Immature natural killer cell (primary cell): ENCODE data around the gene NTM. TPM values are rescaled to one million over a fixed set of nuclear protein-coding genes. Genes with fewer than 3 reads are reported as not detected.

ENCODE experiments used
- DNase-seq, 3 donors: peaks; one replicate each; pipeline ENCODE4 v3.0.0; 2022; ENCODE audit warnings: mixed read lengths in 1 of 3
- H3K27ac Mint-ChIP-seq, 6 donors: one replicate each; pipeline ENCODE4 v1.8.0; 2020; ENCODE audit warnings: mixed read lengths in 6 of 6, mild to moderate bottlenecking in 5 of 6, inconsistent platforms in 4 of 6, moderate library complexity in 3 of 6
- H3K27me3 Mint-ChIP-seq, 3 donors: one replicate each; pipeline ENCODE4 v1.8.0; 2020 to 2021; ENCODE audit warnings: low read depth in 3 of 3, mild to moderate bottlenecking in 3 of 3, mixed read lengths in 3 of 3, moderate library complexity in 3 of 3, inconsistent platforms in 1 of 3
- H3K36me3 Mint-ChIP-seq, 3 donors: one replicate each; pipeline ENCODE4 v1.8.0; 2020; ENCODE audit warnings: mixed read lengths in 3 of 3, inconsistent platforms in 2 of 3, mild to moderate bottlenecking in 2 of 3
- H3K4me1 Mint-ChIP-seq, 2 donors: one replicate each; pipeline ENCODE4 v1.8.0; 2020; ENCODE audit warnings: inconsistent platforms in 2 of 2, mild to moderate bottlenecking in 2 of 2, mixed read lengths in 2 of 2, moderate library complexity in 1 of 2
- H3K4me3 Mint-ChIP-seq, 5 donors: one replicate each; pipeline ENCODE4 v1.8.0; 2020; ENCODE audit warnings: mild to moderate bottlenecking in 5 of 5, mixed read lengths in 5 of 5, inconsistent platforms in 3 of 5, moderate library complexity in 3 of 5
- H3K9me3 Mint-ChIP-seq, 6 donors: one replicate each; pipeline ENCODE4 v1.8.0; 2020; ENCODE audit warnings: mild to moderate bottlenecking in 6 of 6, mixed read lengths in 6 of 6, inconsistent platforms in 4 of 6, moderate library complexity in 3 of 6
- polyA plus RNA-seq, 3 donors: library from polyadenylated mRNA; unstranded; fragments of 300-500 nt; fragmentation: Illumina TruSeq; gene quantifications; one replicate each; pipeline ENCODE4 v1.2.3, GENCODE V29; 2021

NTM gene
- polyA plus RNA-seq, 3 donors from 2014 or later, result not detected

DNA sequence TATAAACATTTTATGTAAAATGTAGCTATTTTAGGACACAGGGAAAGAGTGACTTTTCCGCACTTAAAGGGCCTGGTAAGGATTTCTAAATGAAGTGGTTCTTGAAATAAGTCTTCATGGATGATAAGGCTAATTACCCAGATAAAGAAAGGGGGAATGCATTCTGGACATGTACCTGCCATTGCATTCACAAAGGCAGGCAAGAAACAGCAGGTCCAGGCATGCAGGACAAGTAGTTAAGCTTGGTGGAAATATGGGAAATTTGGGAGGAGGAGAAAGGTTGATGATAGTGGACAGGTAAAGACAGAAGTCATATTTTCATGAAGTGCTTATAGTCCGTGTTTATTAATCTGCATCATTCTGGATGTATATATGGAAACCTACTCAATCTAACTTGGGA lies 621.2 kb downstream of the NTM start:
- Mint-ChIP-seq H3K27ac (no peak overlapping the region), H3K27me3 (peaks cover 0 to 2% (median 0%) of the 10 kb centered on the region in 3 donors), H3K36me3 (peaks cover 0 to 3% (median 0%) of the 10 kb centered on the region in 3 donors), H3K4me3 (no peak overlapping the region), H3K9me3 (peaks cover under 1 to 21% (median 6%) of the 10 kb centered on the region in 6 donors), H3K4me1 (no peaks in the 10 kb centered on the region)
- DNase-seq, result no peak

DNA sequence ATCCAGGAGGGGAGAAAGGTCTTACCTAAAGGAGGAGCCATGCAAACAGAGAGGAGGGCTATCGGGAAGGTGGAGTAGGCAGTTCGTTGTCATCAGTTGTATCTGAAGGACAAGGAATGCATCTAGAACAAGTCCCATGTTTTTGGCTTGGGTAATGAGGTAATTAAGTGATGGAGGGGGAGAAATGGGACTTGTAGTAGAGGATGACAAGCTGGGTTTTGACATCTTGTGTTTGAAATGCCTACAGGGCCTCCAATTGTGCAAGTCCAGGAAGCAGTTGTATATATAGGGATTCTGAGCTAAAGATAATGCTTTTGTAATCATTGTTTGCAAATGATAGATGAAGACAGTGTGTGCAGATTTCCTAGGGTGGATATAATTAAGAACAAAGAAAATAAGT lies 622.8 kb downstream of the NTM start:
- Mint-ChIP-seq H3K27me3 (peaks cover 0 to 2% (median 0%) of the 10 kb centered on the region in 3 donors), H3K9me3 (peaks cover 4 to 26% (median 9%) of the 10 kb centered on the region in 6 donors), H3K4me1 (no peaks in the 10 kb centered on the region), H3K27ac (no peak overlapping the region), H3K4me3 (no peak overlapping the region), H3K36me3 (peaks cover 0 to 3% (median 0%) of the 10 kb centered on the region in 3 donors)
- no peak for DNase-seq

DNA sequence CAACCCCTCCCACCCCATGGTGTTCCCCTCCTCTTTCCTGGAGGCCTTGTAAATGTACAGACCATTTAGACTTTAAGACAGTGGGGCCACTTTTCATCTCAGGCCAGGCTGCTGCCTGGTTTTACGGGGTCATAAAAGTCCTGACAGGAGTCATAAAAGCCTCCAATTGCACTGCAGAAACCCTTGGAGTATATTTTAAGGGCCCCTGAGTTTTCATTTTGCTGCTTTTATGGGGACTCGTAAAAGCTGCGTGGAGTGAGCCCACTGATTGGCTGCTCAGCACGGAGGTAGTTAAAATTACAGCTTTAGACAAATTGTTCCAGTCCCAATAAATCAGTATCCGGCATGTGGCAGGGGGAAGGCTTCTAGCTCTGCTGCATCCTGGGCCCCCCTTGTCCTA lies 627.6 kb downstream of the NTM start:
- H3K4me3 Mint-ChIP-seq, result no peak overlapping the region
- no peaks in the 10 kb centered on the region for H3K4me1 Mint-ChIP-seq
- peaks cover 0 to 3% (median 0%) of the 10 kb centered on the region in 3 donors for H3K36me3 Mint-ChIP-seq
- no peaks in the 10 kb centered on the region for H3K27me3 Mint-ChIP-seq
- H3K27ac Mint-ChIP-seq, result no peak overlapping the region
- no peak for DNase-seq
- peaks cover 4 to 13% (median 9%) of the 10 kb centered on the region in 6 donors for H3K9me3 Mint-ChIP-seq

DNA sequence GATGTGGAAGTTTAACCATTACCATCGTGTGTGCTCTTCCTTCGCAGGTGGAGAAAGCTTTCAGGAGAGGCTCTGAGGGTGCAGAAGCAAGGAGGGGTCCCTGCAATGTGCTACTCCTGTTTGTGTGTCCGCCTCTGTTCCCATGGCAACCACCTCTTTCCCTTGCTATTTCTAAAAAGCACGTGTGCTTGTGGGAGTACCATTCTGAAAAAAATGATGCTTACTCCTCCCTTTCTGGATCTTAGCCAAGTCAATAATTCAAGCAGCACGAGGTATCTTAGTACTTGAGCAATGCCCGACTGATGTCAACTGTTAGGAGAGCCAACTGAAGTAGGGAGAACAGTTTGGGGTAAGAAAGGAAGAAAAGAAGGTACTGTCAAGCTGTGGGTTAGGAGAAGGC lies 628.7 kb downstream of the NTM start:
- H3K9me3 Mint-ChIP-seq, result peaks cover 6 to 13% (median 9%) of the 10 kb centered on the region in 6 donors
- H3K27ac Mint-ChIP-seq, result no peak overlapping the region
- DNase-seq, result no peak
- H3K36me3 Mint-ChIP-seq, result peaks cover 0 to 3% (median 0%) of the 10 kb centered on the region in 3 donors
- H3K4me1 Mint-ChIP-seq, result no peaks in the 10 kb centered on the region
- no peak overlapping the region for H3K4me3 Mint-ChIP-seq
- H3K27me3 Mint-ChIP-seq, result no peaks in the 10 kb centered on the region

DNA sequence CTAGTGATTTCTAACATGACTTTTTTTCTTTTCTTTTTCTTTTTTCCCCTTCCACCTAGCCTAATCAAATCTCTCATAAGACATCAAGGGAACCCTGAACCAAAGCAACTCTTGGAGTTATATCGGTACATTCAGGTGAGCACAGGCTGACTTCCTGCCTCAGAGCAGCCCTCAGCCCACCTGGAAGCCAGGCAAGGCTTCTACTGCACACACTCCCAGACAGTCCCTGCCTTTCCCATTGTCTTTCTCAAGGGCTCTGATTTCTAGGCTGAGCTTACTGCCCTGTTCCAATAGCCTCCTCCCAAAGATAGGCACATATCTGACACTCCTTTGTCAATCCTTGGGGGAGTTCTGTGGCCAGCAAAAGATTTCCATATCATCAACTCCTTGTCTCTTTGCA lies 629.5 kb downstream of the NTM start:
- H3K27ac Mint-ChIP-seq, result no peak overlapping the region
- no peak overlapping the region for H3K4me3 Mint-ChIP-seq
- no peak for DNase-seq
- H3K27me3 Mint-ChIP-seq, result peaks cover 0 to 5% (median 0%) of the 10 kb centered on the region in 3 donors
- H3K4me1 Mint-ChIP-seq, result no peaks in the 10 kb centered on the region
- H3K9me3 Mint-ChIP-seq, result peaks cover 6 to 16% (median 9%) of the 10 kb centered on the region in 6 donors
- peaks cover 0 to 3% (median 0%) of the 10 kb centered on the region in 3 donors for H3K36me3 Mint-ChIP-seq

DNA sequence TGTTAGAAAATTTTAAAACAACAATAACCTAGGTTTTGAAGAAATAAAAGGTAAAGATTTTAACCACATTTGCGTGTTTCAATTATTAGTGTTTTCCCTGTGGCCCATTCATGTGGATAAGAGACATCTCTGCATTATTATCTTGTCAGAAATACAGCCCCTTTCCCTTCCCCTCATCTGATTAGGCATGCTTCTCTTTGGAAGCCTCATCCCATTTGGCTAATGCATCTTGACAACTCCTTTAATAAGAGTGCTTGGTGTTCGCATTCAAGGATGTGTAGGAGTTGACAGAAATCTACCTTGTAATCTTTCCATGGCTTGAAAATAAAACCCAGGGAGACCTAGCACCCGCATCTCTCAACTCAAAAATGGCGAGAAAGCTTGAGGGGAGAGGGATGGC lies 635.5 kb downstream of the NTM start:
- Mint-ChIP-seq H3K27ac (no peak overlapping the region), H3K4me1 (no peaks in the 10 kb centered on the region), H3K9me3 (peaks cover 0 to 6% (median 2%) of the 10 kb centered on the region in 6 donors), H3K36me3 (no peaks in the 10 kb centered on the region), H3K27me3 (peaks cover 0 to 6% (median 4%) of the 10 kb centered on the region in 3 donors), H3K4me3 (no peak overlapping the region)
- DNase-seq, result no peak

DNA sequence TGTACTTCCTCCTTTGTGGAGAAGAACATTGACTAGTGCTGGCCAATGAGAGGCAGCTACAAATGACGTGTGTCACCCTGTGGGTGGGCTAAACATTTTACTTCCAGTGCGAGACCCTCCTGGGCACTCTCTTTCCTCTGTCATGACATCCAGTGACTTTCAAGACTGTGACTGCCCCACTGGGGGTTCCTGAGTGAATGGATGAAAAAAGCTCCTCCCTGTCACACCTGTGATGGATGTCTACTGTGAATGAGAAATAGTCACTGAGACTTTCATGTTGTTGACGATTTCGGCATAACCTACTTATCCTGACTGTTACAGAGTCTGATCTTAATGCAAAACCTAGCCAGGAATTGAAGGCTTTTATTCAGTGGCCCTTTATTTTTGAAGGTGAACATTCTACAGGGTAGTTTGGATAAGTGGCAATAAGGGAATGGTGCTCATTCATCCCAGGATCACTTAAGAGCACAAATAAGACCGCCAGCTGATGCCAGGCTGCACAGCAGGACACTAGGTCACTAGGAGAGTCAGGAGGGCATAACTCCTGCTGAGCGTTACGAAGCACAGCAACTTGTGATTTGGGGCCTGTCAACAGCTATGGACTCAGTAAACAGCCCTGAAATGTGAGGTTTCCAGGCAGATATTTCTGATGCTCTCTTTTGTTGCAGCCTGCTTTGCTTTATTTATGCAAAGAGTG lies 636.6 kb downstream of the NTM start:
- DNase-seq, result no peak
- Mint-ChIP-seq H3K9me3 (peaks cover 0 to 8% (median 3%) of the 10 kb centered on the region in 6 donors), H3K4me1 (no peaks in the 10 kb centered on the region), H3K36me3 (no peaks in the 10 kb centered on the region), H3K4me3 (no peak overlapping the region), H3K27me3 (peaks cover 0 to 6% (median 4%) of the 10 kb centered on the region in 3 donors), H3K27ac (no peak overlapping the region)

DNA sequence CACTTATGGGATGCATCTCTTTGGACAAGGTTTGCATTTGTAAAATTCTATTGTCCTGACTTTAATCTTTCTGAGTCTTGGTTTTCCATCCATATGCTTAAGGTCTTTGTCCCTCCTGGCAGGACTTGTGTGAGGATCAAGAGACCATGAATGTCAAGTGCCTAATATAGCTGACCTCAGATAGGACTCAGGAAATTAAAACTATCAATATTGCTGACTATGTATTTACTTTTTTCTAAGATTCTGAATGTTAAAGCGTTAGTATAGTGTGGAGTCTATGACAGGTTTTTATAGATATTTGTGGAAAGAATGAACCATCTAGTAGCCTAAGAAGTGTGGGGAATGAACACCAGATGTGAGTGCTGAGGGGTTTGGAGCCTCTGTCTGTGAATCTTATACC lies 637.8 kb downstream of the NTM start:
- Mint-ChIP-seq H3K9me3 (peaks cover 0 to 11% (median 4%) of the 10 kb centered on the region in 6 donors), H3K27me3 (peaks cover 0 to 6% (median 4%) of the 10 kb centered on the region in 3 donors), H3K4me1 (no peaks in the 10 kb centered on the region), H3K36me3 (no peaks in the 10 kb centered on the region), H3K4me3 (no peak overlapping the region), H3K27ac (no peak overlapping the region)
- no peak for DNase-seq

DNA sequence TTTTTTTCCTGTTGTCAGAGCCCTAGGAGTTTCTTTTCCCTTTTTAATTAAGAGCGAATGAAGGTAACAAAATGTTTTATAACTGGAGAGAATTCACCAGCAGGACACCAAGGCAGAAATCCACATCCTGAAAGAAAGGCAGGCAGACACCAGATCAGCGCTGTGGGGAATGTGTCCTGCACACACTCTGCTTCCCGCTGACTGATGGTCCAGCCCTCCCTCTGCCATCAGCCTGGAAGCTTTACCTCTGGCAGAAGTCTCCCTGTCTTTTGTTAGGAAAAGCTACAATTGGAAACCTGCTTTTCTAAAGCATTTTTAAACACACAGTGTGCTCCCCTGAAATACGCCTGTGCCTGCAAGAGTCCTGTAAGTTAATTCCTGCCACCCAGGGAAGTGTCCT lies 638.5 kb downstream of the NTM start:
- Mint-ChIP-seq H3K36me3 (no peaks in the 10 kb centered on the region), H3K27ac (no peak overlapping the region)
- DNase-seq, result no peak

DNA sequence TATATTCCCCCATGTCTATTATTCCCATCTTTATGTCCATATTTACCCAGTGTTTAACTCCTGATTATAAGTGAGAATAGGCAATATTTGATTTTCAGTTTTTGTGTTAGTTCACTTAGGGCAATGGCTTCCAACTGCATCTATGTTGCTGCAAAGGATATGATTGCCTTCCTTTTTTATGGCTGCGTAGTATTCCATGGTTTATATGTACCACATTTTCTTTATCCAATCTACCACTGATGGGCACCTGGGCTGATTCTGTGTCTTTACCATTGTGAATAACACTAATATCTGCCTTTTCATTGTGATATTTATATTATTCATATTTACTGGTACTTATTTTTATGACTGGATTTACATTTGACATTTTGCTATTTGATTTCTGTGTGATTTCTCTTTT lies 649.6 kb downstream of the NTM start:
- no peaks in the 10 kb centered on the region for H3K4me1 Mint-ChIP-seq
- H3K4me3 Mint-ChIP-seq, result no peak overlapping the region
- peaks cover 3 to 18% (median 11%) of the 10 kb centered on the region in 6 donors for H3K9me3 Mint-ChIP-seq
- H3K36me3 Mint-ChIP-seq, result no peaks in the 10 kb centered on the region
- peaks cover 0 to 2% (median 0%) of the 10 kb centered on the region in 3 donors for H3K27me3 Mint-ChIP-seq
- DNase-seq, result no peak
- H3K27ac Mint-ChIP-seq, result no peak overlapping the region

More for the DNA sequence above, 638.5 kb downstream of the NTM start:
- Mint-ChIP-seq H3K4me3 (no peak overlapping the region), H3K9me3 (peaks cover 0 to 11% (median 4%) of the 10 kb centered on the region in 6 donors), H3K27me3 (peaks cover 0 to 6% (median 4%) of the 10 kb centered on the region in 3 donors), H3K4me1 (no peaks in the 10 kb centered on the region)

DNA sequence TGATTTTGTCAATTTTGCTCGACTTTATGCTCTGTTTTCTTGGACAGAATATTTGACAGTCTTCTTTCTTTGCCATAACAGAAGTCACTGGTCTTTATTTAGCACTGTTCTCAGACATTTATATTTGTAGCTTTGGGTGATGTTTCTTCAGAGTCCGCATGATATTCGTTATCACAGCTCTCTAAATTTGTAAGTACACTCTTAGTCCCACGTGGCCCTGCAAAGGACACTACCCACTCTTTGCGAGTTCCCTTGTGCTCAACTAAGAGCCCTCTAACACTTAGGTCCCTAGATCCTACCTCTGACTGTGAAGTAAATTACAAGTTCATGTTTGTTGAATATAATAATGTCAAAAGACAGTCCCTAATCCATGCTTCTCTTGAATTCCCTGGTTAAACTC lies 651.9 kb downstream of the NTM start:
- Mint-ChIP-seq H3K4me3 (no peak overlapping the region), H3K9me3 (peaks cover 2 to 18% (median 13%) of the 10 kb centered on the region in 6 donors), H3K27ac (no peak overlapping the region), H3K27me3 (peaks cover 0 to 2% (median 0%) of the 10 kb centered on the region in 3 donors), H3K36me3 (no peaks in the 10 kb centered on the region), H3K4me1 (no peaks in the 10 kb centered on the region)
- no peak for DNase-seq

DNA sequence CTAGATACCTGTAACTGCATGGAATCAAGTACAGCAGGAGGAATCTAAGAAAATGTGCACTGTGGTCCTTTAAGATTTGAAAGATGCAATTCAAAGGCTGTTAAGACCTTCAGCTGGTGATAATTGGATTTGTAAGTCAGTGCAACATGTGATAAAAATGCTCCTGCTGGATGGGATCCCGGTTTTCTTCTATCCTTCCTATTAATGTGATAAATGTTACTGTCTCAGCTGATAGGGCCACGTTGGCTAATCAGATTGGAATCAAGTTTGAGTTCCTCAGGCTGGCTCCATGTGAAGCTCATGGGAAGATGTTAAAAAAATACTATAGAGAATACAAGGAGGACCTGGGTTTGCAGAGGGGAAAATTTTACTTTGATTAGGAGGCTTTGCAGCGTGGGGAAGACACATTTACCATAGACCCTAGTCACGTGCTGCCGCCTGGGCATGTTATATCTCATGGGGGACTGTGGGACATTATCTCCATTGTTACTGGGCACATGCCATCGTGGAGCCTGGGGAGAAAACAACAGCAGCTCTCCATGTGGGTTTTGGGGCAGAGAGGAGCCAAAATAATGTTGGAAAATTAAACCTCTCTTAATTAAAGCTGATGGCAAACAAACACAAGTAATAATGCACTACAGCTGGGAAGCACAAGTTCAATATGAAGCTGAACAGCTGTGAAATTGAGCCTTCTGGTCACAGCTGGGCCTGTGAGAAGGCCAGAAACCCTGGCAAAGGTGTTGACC lies 652.5 kb downstream of the NTM start:
- H3K4me3 Mint-ChIP-seq, result no peak overlapping the region
- no peaks in the 10 kb centered on the region for H3K4me1 Mint-ChIP-seq
- no peaks in the 10 kb centered on the region for H3K36me3 Mint-ChIP-seq
- peaks cover 2 to 20% (median 13%) of the 10 kb centered on the region in 6 donors for H3K9me3 Mint-ChIP-seq
- H3K27ac Mint-ChIP-seq, result no peak overlapping the region
- H3K27me3 Mint-ChIP-seq, result peaks cover 0 to 2% (median 0%) of the 10 kb centered on the region in 3 donors
- no peak for DNase-seq

DNA sequence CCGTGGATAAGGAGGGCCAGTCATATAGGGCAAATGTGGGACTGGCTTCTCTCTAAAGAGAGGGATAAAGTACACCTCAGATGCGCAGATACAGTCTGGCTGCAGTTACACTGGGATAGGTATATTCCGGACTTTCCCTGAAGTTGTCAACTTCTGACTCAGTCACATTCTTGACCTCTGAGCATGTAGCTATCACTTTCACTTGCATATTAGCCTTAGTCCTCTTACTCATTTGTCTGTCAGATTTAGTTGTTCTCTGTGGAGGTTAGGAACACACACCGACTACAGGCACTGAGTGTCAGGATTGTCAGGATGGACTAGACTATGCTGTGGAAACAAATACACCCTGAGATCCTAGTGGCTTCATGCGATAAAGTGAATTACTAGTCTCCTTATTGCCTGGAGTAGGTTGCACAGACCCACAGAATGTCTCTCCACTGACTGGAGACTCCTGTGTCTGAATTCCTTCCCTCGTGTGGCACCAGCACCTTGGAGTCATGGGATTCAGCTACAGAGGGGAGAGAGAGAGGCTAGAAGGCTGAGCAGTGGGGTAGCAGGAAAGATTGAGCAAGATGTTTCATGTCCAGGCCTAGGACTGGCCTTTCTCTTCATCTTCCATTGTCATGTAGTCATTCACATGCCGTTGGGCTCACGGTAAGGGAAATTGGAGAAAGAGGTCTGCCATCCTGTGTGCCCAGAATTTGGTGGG lies 654.3 kb downstream of the NTM start:
- H3K36me3 Mint-ChIP-seq, result no peaks in the 10 kb centered on the region
- H3K9me3 Mint-ChIP-seq, result peaks cover 2 to 17% (median 12%) of the 10 kb centered on the region in 6 donors
- H3K27ac Mint-ChIP-seq, result no peak overlapping the region
- H3K4me1 Mint-ChIP-seq, result no peaks in the 10 kb centered on the region
- DNase-seq, result no peak
- no peak overlapping the region for H3K4me3 Mint-ChIP-seq
- peaks cover 0 to 2% (median 0%) of the 10 kb centered on the region in 3 donors for H3K27me3 Mint-ChIP-seq

DNA sequence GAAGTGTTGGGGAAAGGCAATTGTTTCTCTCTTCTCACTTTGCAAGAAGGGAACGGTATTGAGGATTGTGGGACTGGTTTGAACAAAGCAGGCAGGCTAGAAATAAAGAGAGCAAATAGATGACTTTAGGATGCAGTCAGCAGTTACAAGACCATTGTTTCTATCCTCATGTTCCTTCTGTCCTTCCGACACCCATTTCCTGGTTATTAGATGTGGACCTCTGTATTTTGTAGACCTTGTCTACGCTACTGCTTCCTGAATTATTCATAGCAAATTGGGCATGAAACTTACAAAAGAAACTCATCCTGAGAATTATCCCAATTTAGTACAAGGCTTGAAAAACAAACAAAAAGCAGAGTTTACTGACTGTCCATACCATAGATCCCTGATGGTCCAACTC lies 656.3 kb downstream of the NTM start:
- no peaks in the 10 kb centered on the region for H3K4me1 Mint-ChIP-seq
- H3K36me3 Mint-ChIP-seq, result no peaks in the 10 kb centered on the region
- peaks cover 0 to 2% (median 2%) of the 10 kb centered on the region in 3 donors for H3K27me3 Mint-ChIP-seq
- peaks cover 2 to 15% (median 7%) of the 10 kb centered on the region in 6 donors for H3K9me3 Mint-ChIP-seq
- no peak overlapping the region for H3K4me3 Mint-ChIP-seq
- no peak overlapping the region for H3K27ac Mint-ChIP-seq
- DNase-seq, result no peak
